T-helper 17 cell (primary cell): ENCODE measurements around the gene FAM3A. TPM values are rescaled to one million over a fixed set of nuclear protein-coding genes. Genes with fewer than 3 reads are reported as not detected.
"Not testable (repeated sequence)": the region's sequence is repeated elsewhere in the genome, so short reads cannot be mapped to it uniquely, and the experiment has no call there.

Experiments
- ATAC-seq: fragments of 150-1000 bp; cut with Tn5 transposase; 2 replicates; pipeline ENCODE4 v1.10.0; 2021; ENCODE audit warnings: mild to moderate bottlenecking, moderate library complexity
- DNase-seq, 3 donors: peaks; one replicate each; pipeline versions ENCODE4 v3.0.0 to v3.0.0-alpha.2; 2020 to 2021
- H3K9me3 ChIP-seq: one replicate; pipeline ENCODE4 v1.7.0; 2013; ENCODE audit warnings: low read length, mild to moderate bottlenecking; ENCODE audit not compliant: control insufficient read depth, poor library complexity, severe bottlenecking
- H3K27ac Mint-ChIP-seq: one replicate; pipeline ENCODE4 v1.8.0; 2022; ENCODE audit warnings: mild to moderate bottlenecking, moderate library complexity, mixed read lengths
- H3K27me3 Mint-ChIP-seq: one replicate; pipeline ENCODE4 v1.8.0; 2022; ENCODE audit warnings: mixed read lengths
- H3K36me3 Mint-ChIP-seq: one replicate; pipeline ENCODE4 v1.8.0; 2022; ENCODE audit warnings: low read depth, mixed read lengths
- H3K4me1 Mint-ChIP-seq: one replicate; pipeline ENCODE4 v1.8.0; 2022; ENCODE audit warnings: mild to moderate bottlenecking, mixed read lengths
- H3K4me3 Mint-ChIP-seq: one replicate; pipeline ENCODE4 v1.8.0; 2022; ENCODE audit warnings: mild to moderate bottlenecking, moderate library complexity, mixed read lengths
- total RNA-seq, 4 donors: library from RNA in 2 of 4; stranded (reverse) in 2 of 4; gene quantifications; one replicate each; pipeline ENCODE4 v1.2.3 and lab custom pipeline; 2022 to 2026

The FAM3A gene
- total RNA-seq, 2 donors from 2014 or later, result 32.5 to 34.0 TPM

- H3K36me3 Mint-ChIP-seq, result peaks cover 2% of the 10 kb centered on the region
- H3K27ac Mint-ChIP-seq, result no peak overlapping the region
- ATAC-seq (no peak), DNase-seq (no peak)
- no peaks in the 10 kb centered on the region for H3K9me3 ChIP-seq
- peaks cover 5% of the 10 kb centered on the region for H3K4me1 Mint-ChIP-seq
- H3K4me3 Mint-ChIP-seq, result no peak overlapping the region
- no peaks in the 10 kb centered on the region for H3K27me3 Mint-ChIP-seq
These were observed 8.2 kb downstream of the FAM3A start for GRCh38 chrX:154507673-154508383.

- no peaks in the 10 kb centered on the region for H3K9me3 ChIP-seq
- Mint-ChIP-seq H3K4me1 (peaks cover 5% of the 10 kb centered on the region), H3K27me3 (no peaks in the 10 kb centered on the region), H3K36me3 (peaks cover 2% of the 10 kb centered on the region), H3K4me3 (no peak overlapping the region), H3K27ac (no peak overlapping the region)
- DNase-seq, result no peak
- no peak for ATAC-seq
These were observed 9.3 kb downstream of the FAM3A start for GRCh38 chrX:154506483-154507332.

- H3K9me3 ChIP-seq, result no peaks in the 10 kb centered on the region
- no peak overlapping the region for H3K27ac Mint-ChIP-seq
- peaks cover 5% of the 10 kb centered on the region for H3K4me1 Mint-ChIP-seq
- no peak overlapping the region for H3K4me3 Mint-ChIP-seq
- no peak for DNase-seq
- H3K36me3 Mint-ChIP-seq, result peaks cover 2% of the 10 kb centered on the region
- ATAC-seq, result no peak
- no peaks in the 10 kb centered on the region for H3K27me3 Mint-ChIP-seq
These were observed 10.3 kb downstream of the FAM3A start for GRCh38 chrX:154505734-154506133.

GRCh38 chrX:154502989-154503388 lies 13.0 kb downstream of the FAM3A start:
- ATAC-seq, result no peak
- no peak for DNase-seq
- Mint-ChIP-seq H3K27me3 (no peaks in the 10 kb centered on the region), H3K4me1 (no peaks in the 10 kb centered on the region), H3K27ac (no peak overlapping the region), H3K36me3 (no peaks in the 10 kb centered on the region), H3K4me3 (no peak overlapping the region)
- H3K9me3 ChIP-seq, result no peaks in the 10 kb centered on the region

GRCh38 chrX:154502098-154502497 lies 13.9 kb downstream of the FAM3A start:
- no peak for ATAC-seq

GRCh38 chrX:154501423-154501822 lies 14.6 kb downstream of the FAM3A start:
- H3K27me3 Mint-ChIP-seq, H3K36me3 Mint-ChIP-seq, ATAC-seq, H3K9me3 ChIP-seq, H3K4me1 Mint-ChIP-seq, DNase-seq, H3K4me3 Mint-ChIP-seq, H3K27ac Mint-ChIP-seq: not testable (repeated sequence)

More at GRCh38 chrX:154502098-154502497, 13.9 kb downstream of the FAM3A start:
- H3K4me1 Mint-ChIP-seq, result no peaks in the 10 kb centered on the region
- H3K4me3 Mint-ChIP-seq, result no peak overlapping the region
- no peaks in the 10 kb centered on the region for H3K36me3 Mint-ChIP-seq
- no peaks in the 10 kb centered on the region for H3K27me3 Mint-ChIP-seq
- DNase-seq, result no peak
- H3K27ac Mint-ChIP-seq, result no peak overlapping the region
- H3K9me3 ChIP-seq, result no peaks in the 10 kb centered on the region

- not testable (repeated sequence) for ATAC-seq, H3K9me3 ChIP-seq, DNase-seq, H3K27ac Mint-ChIP-seq, H3K4me3 Mint-ChIP-seq, H3K27me3 Mint-ChIP-seq, H3K4me1 Mint-ChIP-seq, H3K36me3 Mint-ChIP-seq
These were observed 19.4 kb downstream of the FAM3A start for GRCh38 chrX:154496591-154497137.

GRCh38 chrX:154495472-154495922 lies 20.5 kb downstream of the FAM3A start:
- Mint-ChIP-seq H3K27me3 (no peaks in the 10 kb centered on the region), H3K4me1 (no peaks in the 10 kb centered on the region), H3K4me3 (no peak overlapping the region), H3K27ac (no peak overlapping the region), H3K36me3 (no peaks in the 10 kb centered on the region)
- no peak for ATAC-seq
- DNase-seq, result no peak
- H3K9me3 ChIP-seq, result no peaks in the 10 kb centered on the region

- Mint-ChIP-seq H3K27me3 (no peaks in the 10 kb centered on the region), H3K27ac (no peak overlapping the region), H3K36me3 (no peaks in the 10 kb centered on the region), H3K4me3 (no peak overlapping the region), H3K4me1 (peaks cover 1% of the 10 kb centered on the region)
- no peaks in the 10 kb centered on the region for H3K9me3 ChIP-seq
- ATAC-seq, result no peak
- no peak for DNase-seq
These were observed 21.3 kb downstream of the FAM3A start for GRCh38 chrX:154494715-154495114.

GRCh38 chrX:154490414-154491083 lies 25.5 kb downstream of the FAM3A start, which contains the start of gene SLC10A3:
SLC10A3 (minus strand) TSS chrX:154490629; CDS start chrX:154488940, 1,689 bp downstream.
- Mint-ChIP-seq H3K36me3 (peaks cover 2% of the 10 kb centered on the region), H3K27ac (peak within 1 kb of the TSS; percentile 89), H3K4me1 (peaks cover 13% of the 10 kb centered on the region), H3K4me3 (peak within 1 kb of the TSS; percentile 92), H3K27me3 (no peaks in the 10 kb centered on the region)
- DNase-seq (peak; percentile 68 to 86 (median 82)), ATAC-seq (peak; percentile 88)
- no peaks in the 10 kb centered on the region for H3K9me3 ChIP-seq

- no peaks in the 10 kb centered on the region for H3K9me3 ChIP-seq
- Mint-ChIP-seq H3K4me3 (peak overlapping the region; percentile 92), H3K27me3 (no peaks in the 10 kb centered on the region), H3K36me3 (peaks cover 2% of the 10 kb centered on the region), H3K4me1 (peaks cover 15% of the 10 kb centered on the region), H3K27ac (peak overlapping the region; percentile 89)
- DNase-seq (no peak), ATAC-seq (peak; percentile 12)
These were observed 26.0 kb downstream of the FAM3A start for GRCh38 chrX:154490021-154490413.

GRCh38 chrX:154489182-154489581 lies 26.9 kb downstream of the FAM3A start:
- ATAC-seq (no peak), DNase-seq (no peak)
- Mint-ChIP-seq H3K27me3 (no peaks in the 10 kb centered on the region), H3K36me3 (peaks cover 2% of the 10 kb centered on the region), H3K4me1 (peaks cover 15% of the 10 kb centered on the region), H3K4me3 (peak overlapping the region; percentile 92), H3K27ac (peak overlapping the region; percentile 89)
- H3K9me3 ChIP-seq, result no peaks in the 10 kb centered on the region
